CD8-positive, alpha-beta memory T cell (primary cell): ENCODE data around the gene CREM. TPM values are rescaled to one million over a fixed set of nuclear protein-coding genes. Genes with fewer than 3 reads are reported as not detected.

ENCODE experiments used
- CTCF ChIA-PET: fragments of 350-600 bp; sonication (Branson Sonifier 250); formaldehyde crosslinking; loops from one replicate; lab custom pipeline; 2021; ENCODE audit warnings: antibody characterized with exemption; lab: Charles Lee
- POLR2A ChIA-PET: fragments of 350-600 bp; sonication (Branson Sonifier 250); formaldehyde crosslinking; loops from one replicate; lab custom pipeline; 2021; ENCODE audit warnings: antibody characterized with exemption; lab: Charles Lee
- DNase-seq, 5 donors: peaks; one replicate each; pipeline versions ENCODE4 v3.0.0 to v3.0.0-alpha.2; 2020 to 2022; ENCODE audit warnings: mixed read lengths in 1 of 5
- H3K27ac ChIP-seq: one replicate; pipeline ENCODE4 v1.7.0; 2013; ENCODE audit warnings: low read depth, mild to moderate bottlenecking, low read length, moderate library complexity
- H3K27me3 ChIP-seq: 2 replicates; pipeline ENCODE4 v1.7.0; 2013; ENCODE audit warnings: low read length, mild to moderate bottlenecking; ENCODE audit not compliant: insufficient read depth, poor library complexity, severe bottlenecking
- H3K36me3 ChIP-seq: 2 replicates; pipeline ENCODE4 v1.7.0; 2013; ENCODE audit warnings: mild to moderate bottlenecking, low read length, moderate library complexity; ENCODE audit not compliant: insufficient read depth
- H3K4me1 ChIP-seq: 2 replicates; pipeline ENCODE4 v1.7.0; 2013; ENCODE audit warnings: mild to moderate bottlenecking, low read length, moderate library complexity; ENCODE audit not compliant: insufficient read depth
- H3K4me3 ChIP-seq: 2 replicates; pipeline ENCODE4 v1.7.0; 2013; ENCODE audit warnings: mild to moderate bottlenecking, low read length
- H3K9me3 ChIP-seq: 2 replicates; pipeline ENCODE4 v1.7.0; 2013; ENCODE audit warnings: mild to moderate bottlenecking, low read length
- H3K27ac Mint-ChIP-seq, 8 donors: one replicate each; pipeline ENCODE4 v1.8.0; 2020 to 2021; ENCODE audit warnings: mixed read lengths in 8 of 8, mild to moderate bottlenecking in 6 of 8, inconsistent platforms in 3 of 8, moderate library complexity in 3 of 8
- H3K27me3 Mint-ChIP-seq, 2 donors: one replicate each; pipeline ENCODE4 v1.8.0; 2020 to 2021; ENCODE audit warnings: mixed read lengths in 2 of 2, mild to moderate bottlenecking in 1 of 2, moderate library complexity in 1 of 2
- H3K36me3 Mint-ChIP-seq, 3 donors: one replicate each; pipeline ENCODE4 v1.8.0; 2020 to 2021; ENCODE audit warnings: mixed read lengths in 3 of 3, inconsistent platforms in 1 of 3, mild to moderate bottlenecking in 1 of 3
- H3K4me1 Mint-ChIP-seq, 3 donors: one replicate each; pipeline ENCODE4 v1.8.0; 2020 to 2021; ENCODE audit warnings: mixed read lengths in 3 of 3, inconsistent platforms in 1 of 3, mild to moderate bottlenecking in 1 of 3
- H3K4me3 Mint-ChIP-seq, 7 donors: one replicate each; pipeline ENCODE4 v1.8.0; 2020 to 2021; ENCODE audit warnings: mixed read lengths in 7 of 7, mild to moderate bottlenecking in 6 of 7, moderate library complexity in 4 of 7, inconsistent platforms in 2 of 7
- H3K9me3 Mint-ChIP-seq, 5 donors: one replicate each; pipeline ENCODE4 v1.8.0; 2020 to 2022; ENCODE audit warnings: mixed read lengths in 5 of 5, mild to moderate bottlenecking in 3 of 5, moderate library complexity in 2 of 5, inconsistent platforms in 1 of 5
- polyA plus RNA-seq: library from polyadenylated mRNA; unstranded; fragments of 300-500 nt; fragmentation: Illumina TruSeq; gene quantifications from one replicate; pipeline ENCODE4 v1.2.3, GENCODE V29; 2021
- total RNA-seq, 2 experiments: library from RNA; stranded (reverse); gene quantifications; one replicate each; pipeline ENCODE4 v1.2.3, GENCODE V29; 2021

CREM gene
- total and polyA plus RNA-seq, 3 experiments from 2014 or later: 29.4 to 134 (median 132) TPM

DNA sequence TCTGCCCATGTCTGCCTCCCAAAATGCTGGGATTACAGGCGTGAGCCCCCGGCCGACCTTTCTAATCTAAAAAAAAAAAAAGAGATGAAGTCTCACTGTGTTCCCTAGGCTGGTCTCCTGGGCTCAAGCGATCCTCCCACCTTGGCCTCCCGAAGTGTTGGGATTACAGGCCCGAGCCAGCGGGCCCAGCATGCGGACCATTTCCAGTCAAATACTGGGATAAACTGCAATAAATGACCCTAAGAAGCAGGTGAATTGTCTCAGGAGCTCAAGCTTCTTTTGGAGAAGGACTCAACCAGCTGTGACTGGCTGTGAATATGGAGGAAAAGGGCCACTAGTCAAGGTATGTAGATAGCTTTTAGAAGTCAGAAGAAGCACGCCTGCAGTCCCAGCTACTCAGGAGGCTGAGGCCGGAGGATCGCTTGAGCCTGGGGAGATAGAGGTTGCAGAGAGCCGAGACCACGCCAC lies 550 bp upstream of the CREM start:
- Mint-ChIP-seq H3K36me3 (peaks cover 0 to 10% (median 0%) of the 10 kb centered on the region in 3 donors), H3K27ac (peak overlapping the region; percentile 88 to 100 (median 99)), H3K4me3 (peak overlapping the region; percentile 85 to 98 (median 91)), H3K27me3 (peaks cover 0 to 10% of the 10 kb centered on the region in 2 donors), H3K9me3 (peaks cover 0 to 2% (median 0%) of the 10 kb centered on the region in 5 donors), H3K4me1 (peaks cover 28 to 46% (median 34%) of the 10 kb centered on the region in 3 donors)
- ChIA-PET CTCF (interaction anchor here (0.7 to 4.2 kb wide), 12 partner anchors 9 to 100 kb away, joined by 3 to 75 read pairs (median 4); partner anchors contain the start of gene CUL2), POLR2A (interaction anchor here (2.6 to 7.4 kb wide), 4 partner anchors 23 to 91 kb away, joined by 7 to 113 read pairs (median 18); partner anchors contain the start of gene CUL2)
- H3K9me3 ChIP-seq: no peaks in the 10 kb centered on the region
- peaks cover 32% of the 10 kb centered on the region for H3K4me1 ChIP-seq
- H3K27ac ChIP-seq: peak overlapping the region; percentile 100
- no peaks in the 10 kb centered on the region for H3K27me3 ChIP-seq
- no peak for DNase-seq
- no peaks in the 10 kb centered on the region for H3K36me3 ChIP-seq
- peak overlapping the region; percentile 68 for H3K4me3 ChIP-seq

DNA sequence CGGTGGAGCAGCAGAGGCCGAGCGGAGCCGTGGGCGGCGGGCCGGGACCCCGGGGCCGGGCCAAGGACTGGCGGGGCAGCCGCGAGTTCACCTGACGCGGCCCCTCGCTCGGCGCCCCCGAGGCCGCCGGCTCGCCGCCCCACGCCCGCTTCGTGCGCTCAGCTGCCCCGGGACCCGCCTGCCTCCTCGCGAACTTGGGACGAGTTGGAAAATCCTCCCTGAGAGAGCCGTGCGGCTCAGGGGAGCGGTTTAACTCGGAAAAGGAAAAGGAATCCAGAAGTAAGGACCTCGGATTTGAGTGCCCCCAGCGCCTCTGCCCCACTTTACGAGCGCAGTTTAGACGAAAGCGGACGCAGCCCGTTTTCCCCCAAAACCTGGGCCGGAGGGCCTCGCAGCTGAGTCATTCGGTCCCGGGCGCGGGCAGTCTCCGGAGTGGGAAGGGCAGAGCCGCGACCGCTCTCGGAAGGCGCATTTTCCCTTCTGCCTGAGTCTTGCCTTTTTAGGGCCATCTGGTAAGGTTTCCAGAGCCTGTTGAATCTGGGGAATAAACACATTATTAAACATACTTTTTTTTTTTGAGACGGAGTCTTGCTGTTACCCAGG lies 744 bp downstream of the CREM start:
- ChIA-PET CTCF (interaction anchor here (0.8 to 4.2 kb wide), 7 partner anchors 7 to 90 kb away, joined by 3 to 75 read pairs (median 5); partner anchors contain the start of gene CUL2), POLR2A (interaction anchor here (0.7 to 7.4 kb wide), 8 partner anchors 8 to 93 kb away, joined by 3 to 113 read pairs (median 6); partner anchors contain the start of gene CUL2)
- peak overlapping the region; percentile 100 for H3K27ac ChIP-seq
- Mint-ChIP-seq H3K4me3 (peak overlapping the region; percentile 85 to 98 (median 91)), H3K27me3 (peaks cover 0 to 10% of the 10 kb centered on the region in 2 donors), H3K36me3 (peaks cover 0 to 10% (median 0%) of the 10 kb centered on the region in 3 donors), H3K27ac (peak overlapping the region; percentile 88 to 100 (median 99)), H3K4me1 (peaks cover 39 to 59% (median 47%) of the 10 kb centered on the region in 3 donors), H3K9me3 (peaks cover 0 to 2% (median 0%) of the 10 kb centered on the region in 5 donors)
- peak in 3 of 5 donors; percentile 41 to 75 (median 52) for DNase-seq
- H3K36me3 ChIP-seq: no peaks in the 10 kb centered on the region
- no peaks in the 10 kb centered on the region for H3K27me3 ChIP-seq
- no peaks in the 10 kb centered on the region for H3K9me3 ChIP-seq
- H3K4me1 ChIP-seq: peaks cover 43% of the 10 kb centered on the region
- peak overlapping the region; percentile 77 for H3K4me3 ChIP-seq

DNA sequence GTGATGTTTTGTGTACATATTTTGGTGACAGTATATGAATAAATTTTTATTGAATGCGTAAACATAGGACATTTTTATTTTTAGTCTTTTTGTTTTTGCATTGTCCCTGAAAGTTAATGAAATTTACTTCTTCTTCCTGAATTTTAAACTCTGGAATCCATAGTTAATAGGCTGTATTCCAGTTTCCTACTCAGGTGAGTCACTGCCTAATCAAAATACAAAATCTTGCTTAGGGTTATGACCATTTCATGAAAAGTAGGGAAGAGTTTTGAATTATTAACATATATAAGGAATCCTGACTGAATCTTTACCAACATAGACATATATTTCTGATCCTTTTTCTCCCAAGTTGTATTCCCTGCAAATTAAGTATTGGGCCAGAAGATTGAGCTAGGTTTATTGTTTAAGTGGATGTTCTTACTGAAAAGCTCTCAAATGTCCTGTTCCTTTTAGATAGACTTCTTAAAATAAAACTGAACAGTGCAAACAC lies 2.6 kb downstream of the CREM start:
- H3K4me3 Mint-ChIP-seq: peak overlapping the region; percentile 31 to 98 (median 91)
- Histone ChIP-seq H3K36me3 (no peaks in the 10 kb centered on the region), H3K9me3 (no peaks in the 10 kb centered on the region), H3K4me3 (no peak overlapping the region), H3K4me1 (peaks cover 55% of the 10 kb centered on the region), H3K27ac (no peak overlapping the region), H3K27me3 (no peaks in the 10 kb centered on the region)
- peaks cover 0 to 2% (median 0%) of the 10 kb centered on the region in 5 donors for H3K9me3 Mint-ChIP-seq
- CTCF ChIA-PET: interaction anchor here (0.6 to 4.2 kb wide), 3 partner anchors 9 to 75 kb away, joined by 3 to 75 read pairs (median 7); no protein-coding TSS in a partner anchor
- H3K27me3 Mint-ChIP-seq: peaks cover 0 to 12% of the 10 kb centered on the region in 2 donors
- POLR2A ChIA-PET: interaction anchor here (1.4 to 7.4 kb wide), 2 partner anchors 20 to 66 kb away, joined by 3 to 113 read pairs; no protein-coding TSS in a partner anchor
- peaks cover 45 to 70% (median 61%) of the 10 kb centered on the region in 3 donors for H3K4me1 Mint-ChIP-seq
- H3K27ac Mint-ChIP-seq: peak overlapping the region; percentile 68 to 100 (median 99)
- DNase-seq: no peak
- H3K36me3 Mint-ChIP-seq: peaks cover 0 to 10% (median 0%) of the 10 kb centered on the region in 3 donors

- Mint-ChIP-seq H3K36me3 (peaks cover 0 to 10% (median 0%) of the 10 kb centered on the region in 3 donors), H3K9me3 (peaks cover 0 to 2% (median 0%) of the 10 kb centered on the region in 5 donors), H3K27me3 (peaks cover 0 to 12% of the 10 kb centered on the region in 2 donors), H3K4me1 (peaks cover 46 to 66% (median 64%) of the 10 kb centered on the region in 3 donors), H3K27ac (peak overlapping the region; percentile 78 to 99 (median 97)), H3K4me3 (peak overlapping the region in 5 of 7 donors; percentile 33 to 84 (median 61))
- no peak for DNase-seq
- no peak overlapping the region for H3K27ac ChIP-seq
- ChIA-PET CTCF (interaction anchor here (1.9 to 6.4 kb wide), 2 partner anchors 10 to 65 kb away, joined by 7 to 41 read pairs; no protein-coding TSS in a partner anchor), POLR2A (interaction anchor here (7.4 kb wide), 1 partner anchor 65 kb away, joined by 113 read pairs; no protein-coding TSS in a partner anchor)
- H3K9me3 ChIP-seq: no peaks in the 10 kb centered on the region
- H3K36me3 ChIP-seq: no peaks in the 10 kb centered on the region
- no peak overlapping the region for H3K4me3 ChIP-seq
- H3K27me3 ChIP-seq: no peaks in the 10 kb centered on the region
- H3K4me1 ChIP-seq: peaks cover 60% of the 10 kb centered on the region
These were observed 4.0 kb downstream of the CREM start for GRCh38 chr10:35130663-35131062.

DNA sequence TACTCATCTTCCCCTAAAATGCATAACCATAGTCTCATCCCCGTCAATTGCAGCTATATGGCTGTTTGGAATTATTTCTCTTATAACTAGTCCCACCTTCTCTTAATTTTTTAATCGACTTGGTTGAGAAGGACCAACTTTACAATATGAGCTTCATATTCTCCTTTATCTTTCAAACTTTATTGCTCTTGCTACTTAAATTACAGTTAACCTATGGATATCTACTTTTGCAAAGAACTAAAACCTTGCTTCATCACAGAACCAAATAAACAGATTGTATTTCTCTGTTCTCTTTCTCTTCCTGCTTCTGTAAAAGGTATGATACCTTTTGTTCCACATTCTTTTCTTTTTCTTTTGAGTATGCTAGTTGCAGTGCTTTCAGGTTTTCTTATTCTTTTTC lies 6.1 kb downstream of the CREM start:
- Histone ChIP-seq H3K9me3 (no peaks in the 10 kb centered on the region), H3K4me1 (peaks cover 65% of the 10 kb centered on the region), H3K27me3 (no peaks in the 10 kb centered on the region), H3K36me3 (no peaks in the 10 kb centered on the region), H3K27ac (no peak overlapping the region), H3K4me3 (no peak overlapping the region)
- CTCF ChIA-PET: interaction anchor here (6.4 kb wide), 1 partner anchor 63 kb away, joined by 41 read pairs; no protein-coding TSS in a partner anchor
- Mint-ChIP-seq H3K27ac (peak overlapping the region; percentile 87 to 99 (median 97)), H3K27me3 (peaks cover 0 to 7% of the 10 kb centered on the region in 2 donors), H3K9me3 (peaks cover 0 to under 1% (median 0%) of the 10 kb centered on the region in 5 donors), H3K36me3 (peaks cover 0 to 4% (median 0%) of the 10 kb centered on the region in 3 donors), H3K4me1 (peaks cover 52 to 72% (median 70%) of the 10 kb centered on the region in 3 donors), H3K4me3 (peak overlapping the region; percentile 80 to 94 (median 86))
- POLR2A ChIA-PET: interaction anchor here (0.7 to 7.4 kb wide), 3 partner anchors 10 to 63 kb away, joined by 3 to 113 read pairs (median 4); no protein-coding TSS in a partner anchor
- no peak for DNase-seq

GRCh38 chr10:35133586-35133985 lies 6.9 kb downstream of the CREM start:
- H3K36me3 Mint-ChIP-seq: no peaks in the 10 kb centered on the region
- no peak for DNase-seq
- Histone ChIP-seq H3K36me3 (no peaks in the 10 kb centered on the region), H3K4me1 (peaks cover 63% of the 10 kb centered on the region), H3K9me3 (no peaks in the 10 kb centered on the region), H3K27ac (no peak overlapping the region), H3K27me3 (no peaks in the 10 kb centered on the region), H3K4me3 (no peak overlapping the region)
- H3K9me3 Mint-ChIP-seq: no peaks in the 10 kb centered on the region
- peaks cover 0 to 2% of the 10 kb centered on the region in 2 donors for H3K27me3 Mint-ChIP-seq
- peak overlapping the region in 2 of 7 donors; percentile 54 to 61 for H3K4me3 Mint-ChIP-seq
- peak overlapping the region; percentile 34 to 99 (median 97) for H3K27ac Mint-ChIP-seq
- CTCF ChIA-PET: interaction anchor here (1.7 to 6.4 kb wide), 2 partner anchors 43 to 62 kb away, joined by 4 to 41 read pairs; partner anchors contain the start of gene CUL2
- POLR2A ChIA-PET: interaction anchor here (0.6 kb wide), 1 partner anchor 15 kb away, joined by 6 read pairs; no protein-coding TSS in a partner anchor
- peaks cover 47 to 66% (median 64%) of the 10 kb centered on the region in 3 donors for H3K4me1 Mint-ChIP-seq

DNA sequence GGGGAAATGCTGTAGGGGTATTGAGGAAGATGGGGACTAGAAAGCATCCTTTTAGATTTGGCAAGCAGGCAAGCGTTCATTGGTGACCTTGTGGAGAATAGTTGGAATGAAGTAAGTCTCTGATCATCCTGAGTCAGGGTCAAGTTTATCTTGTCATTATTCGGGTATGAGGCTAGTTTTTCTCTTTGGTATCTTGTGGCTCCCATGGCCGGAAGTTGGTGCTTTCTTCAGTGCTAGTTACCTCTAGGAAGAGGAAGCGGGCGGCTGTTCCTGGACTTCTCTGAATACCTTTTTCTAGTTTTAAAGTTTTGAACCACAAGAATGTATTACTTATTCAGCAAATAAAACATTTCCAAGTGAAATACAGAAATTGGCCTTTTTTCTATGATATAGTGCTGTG lies 9.2 kb downstream of the CREM start:
- Histone ChIP-seq H3K27ac (no peak overlapping the region), H3K4me1 (peaks cover 42% of the 10 kb centered on the region), H3K9me3 (no peaks in the 10 kb centered on the region), H3K27me3 (no peaks in the 10 kb centered on the region), H3K36me3 (no peaks in the 10 kb centered on the region), H3K4me3 (no peak overlapping the region)
- DNase-seq: peak in 2 of 5 donors; percentile 17 to 47
- peak overlapping the region; percentile 74 to 97 (median 90) for H3K27ac Mint-ChIP-seq
- H3K4me3 Mint-ChIP-seq: peak overlapping the region; percentile 52 to 79 (median 71)
- POLR2A ChIA-PET: interaction anchor here (0.8 kb wide), 1 partner anchor 8 kb away, joined by 3 read pairs; no protein-coding TSS in a partner anchor
- peaks cover 32 to 46% (median 45%) of the 10 kb centered on the region in 3 donors for H3K4me1 Mint-ChIP-seq
- no peaks in the 10 kb centered on the region for H3K9me3 Mint-ChIP-seq
- H3K36me3 Mint-ChIP-seq: no peaks in the 10 kb centered on the region
- CTCF ChIA-PET: interaction anchor here (0.9 to 6.4 kb wide), 2 partner anchors 14 to 60 kb away, joined by 4 to 41 read pairs; no protein-coding TSS in a partner anchor
- H3K27me3 Mint-ChIP-seq: peaks cover 0 to 2% of the 10 kb centered on the region in 2 donors
